HepG2 (cell line): ENCODE measurements around the gene GRIN2D. TPM values are rescaled to one million over a fixed set of nuclear protein-coding genes. Genes with fewer than 3 reads are reported as not detected.

Source experiments
- CBX2 ChIP-seq, 2 experiments: fragments of 200-600 bp in 1 of 2; sonication (generic); formaldehyde crosslinking in 1 of 2; IDR thresholded peaks; 2 replicates each; pipeline versions ENCODE4 v1.7.0 to v1.8.1; 2018 to 2022; ENCODE audit warnings: low read depth in 2 of 2, low read length in 1 of 2, mild to moderate bottlenecking in 1 of 2, missing genetic modification reagents in 1 of 2
- CCAR2 ChIP-seq: fragments of 200-400 bp; formaldehyde crosslinking; optimal IDR thresholded peaks from 2 replicates; pipeline ENCODE3; 2018; ENCODE audit warnings: low read depth, mild to moderate bottlenecking, low read length, moderate library complexity
- CCDC6 ChIP-seq: sonication (generic); formaldehyde crosslinking; IDR thresholded peaks from 2 replicates; pipeline ENCODE4 v1.8.1; 2022; ENCODE audit warnings: mild to moderate bottlenecking, missing genetic modification reagents, moderate library complexity
- HOXA5 ChIP-seq: sonication (generic); formaldehyde crosslinking; IDR thresholded peaks from 2 replicates; pipeline ENCODE4 v1.4.0; 2020; ENCODE audit warnings: missing genetic modification reagents
- MTERF4 ChIP-seq: sonication (generic); formaldehyde crosslinking; IDR thresholded peaks from 2 replicates; pipeline ENCODE4 v1.8.0; 2023; ENCODE audit warnings: mild to moderate bottlenecking, missing genetic modification reagents
- MZF1 ChIP-seq: sonication (generic); formaldehyde crosslinking; IDR thresholded peaks from 2 replicates; pipeline ENCODE4 v1.8.1; 2023; ENCODE audit warnings: mild to moderate bottlenecking, missing genetic modification reagents, borderline replicate concordance
- PBX3 ChIP-seq: sonication (generic); formaldehyde crosslinking; IDR thresholded peaks from 2 replicates; pipeline ENCODE4 v1.8.1; 2023; ENCODE audit warnings: missing genetic modification reagents, inconsistent platforms, borderline replicate concordance
- RARA ChIP-seq: IDR thresholded peaks from 2 replicates; pipeline ENCODE4 v1.6.1; 2016; ENCODE audit warnings: missing genetic modification reagents, missing compliant biosample characterization
- RARG ChIP-seq: sonication (generic); formaldehyde crosslinking; IDR thresholded peaks from 2 replicates; pipeline ENCODE4 v1.4.0; 2020; ENCODE audit warnings: low read depth, mild to moderate bottlenecking, missing genetic modification reagents
- TBP ChIP-seq: sonication (generic); formaldehyde crosslinking; IDR thresholded peaks from 2 replicates; pipeline ENCODE4 v1.5.0; 2020; ENCODE audit warnings: missing genetic modification reagents
- ZKSCAN5 ChIP-seq: sonication (generic); formaldehyde crosslinking; IDR thresholded peaks from 2 replicates; pipeline ENCODE4 v1.5.1; 2020; ENCODE audit warnings: mild to moderate bottlenecking, missing genetic modification reagents
- ZNF337 ChIP-seq: sonication (generic); formaldehyde crosslinking; IDR thresholded peaks from 2 replicates; pipeline ENCODE4 v1.5.1; 2020; ENCODE audit warnings: missing genetic modification reagents, low read depth, mild to moderate bottlenecking, borderline replicate concordance
- ZNF639 ChIP-seq: conservative IDR thresholded peaks from 2 replicates; pipeline ENCODE4 v1.6.1; 2018; ENCODE audit warnings: missing genetic modification reagents
- ZNF746 ChIP-seq: sonication (generic); formaldehyde crosslinking; IDR thresholded peaks from 2 replicates; pipeline ENCODE4 v1.8.0; 2022; ENCODE audit warnings: mild to moderate bottlenecking, missing genetic modification reagents
- ZNF749 ChIP-seq: sonication (generic); formaldehyde crosslinking; IDR thresholded peaks from 2 replicates; pipeline ENCODE4 v1.8.0; 2022; ENCODE audit warnings: mild to moderate bottlenecking, missing genetic modification reagents, moderate library complexity, borderline replicate concordance
- ZSCAN31 ChIP-seq: sonication (generic); formaldehyde crosslinking; IDR thresholded peaks from 2 replicates; pipeline ENCODE4 v1.5.0; 2020; ENCODE audit warnings: low read depth, mild to moderate bottlenecking, missing genetic modification reagents
- polyA plus RNA-seq, 8 experiments: library from polyadenylated mRNA; depleted of rRNA in 3 of 8; stranded (reverse) in 7 of 8; unstranded in 1 of 8; fragments of >200 nt; fragmentation: Illumina TruSeq in 4 of 8; extraction: Trizol in 4 of 8; gene quantifications; 2 replicates each; pipeline versions ENCODE4 v1.2.1 to v1.2.3, GENCODE V29; 2011 to 2016; ENCODE audit warnings: low read depth in 4 of 8, missing spikeins in 1 of 8, mixed read lengths in 1 of 8; ENCODE audit not compliant: insufficient read depth in 1 of 8
- total RNA-seq, 5 experiments: library from RNA; depleted of rRNA; stranded (reverse); fragments of >200 nt; fragmentation: Illumina TruSeq; extraction: Trizol; gene quantifications; 2 replicates each; pipeline ENCODE4 v1.2.3, GENCODE V29; 2016; ENCODE audit warnings: low read depth in 1 of 5
- TF ChIP-seq, protein P1 (sequence below): sonication (generic); formaldehyde crosslinking; IDR thresholded peaks from 2 replicates; pipeline ENCODE4 v1.8.1; 2023; ENCODE audit warnings: mild to moderate bottlenecking, missing genetic modification reagents
- TF ChIP-seq, protein P2 (sequence below): sonication (generic); formaldehyde crosslinking; IDR thresholded peaks from 2 replicates; pipeline ENCODE4 v1.4.0; 2020; ENCODE audit warnings: missing genetic modification reagents, mild to moderate bottlenecking, borderline replicate concordance
- TF ChIP-seq, protein P3 (sequence below): sonication (generic); formaldehyde crosslinking; IDR thresholded peaks from 2 replicates; pipeline ENCODE4 v1.8.0; 2022; ENCODE audit warnings: missing genetic modification reagents, mild to moderate bottlenecking, moderate library complexity, borderline replicate concordance

Gene GRIN2D
- total and polyA plus RNA-seq, 2 of the 13 experiments (the other 11 are each of a cell fraction or from before 2014, with no cell fraction given), result 0.02 to 0.13 TPM

GRCh38 chr19:48354332-48354992, 39.0 kb upstream of the GRIN2D start (continued):
- TF ChIP-seq, protein P1, sequence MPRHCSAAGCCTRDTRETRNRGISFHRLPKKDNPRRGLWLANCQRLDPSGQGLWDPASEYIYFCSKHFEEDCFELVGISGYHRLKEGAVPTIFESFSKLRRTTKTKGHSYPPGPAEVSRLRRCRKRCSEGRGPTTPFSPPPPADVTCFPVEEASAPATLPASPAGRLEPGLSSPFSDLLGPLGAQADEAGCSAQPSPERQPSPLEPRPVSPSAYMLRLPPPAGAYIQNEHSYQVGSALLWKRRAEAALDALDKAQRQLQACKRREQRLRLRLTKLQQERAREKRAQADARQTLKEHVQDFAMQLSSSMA (CRISPR knock-in tag), result no peak
- TF ChIP-seq RARA (peak; percentile 89), ZSCAN31 (no peak), MZF1 (no peak), ZKSCAN5 (CRISPR knock-in tag) (no peak), ZNF749 (CRISPR knock-in tag) (no peak), CBX2 (IDR thresholded peaks at IDR 0.05; ENCODE audit: low read depth, low read length) (no peak), CBX2 (CRISPR knock-in tag; IDR thresholded peaks at IDR 0.05; ENCODE audit: low read depth) (no peak), TBP (no peak), CCAR2 (no peak), ZNF746 (CRISPR knock-in tag) (peak; percentile 98), CCDC6 (CRISPR knock-in tag) (no peak), RARG (CRISPR knock-in tag) (no peak), ZNF337 (peak; percentile 43; the same call in 1 of the 2 replicates), MTERF4 (CRISPR knock-in tag) (no peak), PBX3 (no peak), ZNF639 (CRISPR knock-in tag) (no peak), HOXA5 (CRISPR knock-in tag) (no peak; the same call in 1 of the 2 replicates)
- TF ChIP-seq, protein P2, sequence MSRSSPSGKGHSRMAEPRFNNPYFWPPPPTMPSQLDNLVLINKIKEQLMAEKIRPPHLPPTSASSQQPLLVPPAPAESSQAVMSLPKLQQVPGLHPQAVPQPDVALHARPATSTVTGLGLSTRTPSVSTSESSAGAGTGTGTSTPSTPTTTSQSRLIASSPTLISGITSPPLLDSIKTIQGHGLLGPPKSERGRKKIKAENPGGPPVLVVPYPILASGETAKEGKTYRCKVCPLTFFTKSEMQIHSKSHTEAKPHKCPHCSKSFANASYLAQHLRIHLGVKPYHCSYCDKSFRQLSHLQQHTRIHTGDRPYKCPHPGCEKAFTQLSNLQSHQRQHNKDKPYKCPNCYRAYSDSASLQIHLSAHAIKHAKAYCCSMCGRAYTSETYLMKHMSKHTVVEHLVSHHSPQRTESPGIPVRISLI, result peak; percentile 67; the same call in 1 of the 2 replicates
- TF ChIP-seq, protein P3, sequence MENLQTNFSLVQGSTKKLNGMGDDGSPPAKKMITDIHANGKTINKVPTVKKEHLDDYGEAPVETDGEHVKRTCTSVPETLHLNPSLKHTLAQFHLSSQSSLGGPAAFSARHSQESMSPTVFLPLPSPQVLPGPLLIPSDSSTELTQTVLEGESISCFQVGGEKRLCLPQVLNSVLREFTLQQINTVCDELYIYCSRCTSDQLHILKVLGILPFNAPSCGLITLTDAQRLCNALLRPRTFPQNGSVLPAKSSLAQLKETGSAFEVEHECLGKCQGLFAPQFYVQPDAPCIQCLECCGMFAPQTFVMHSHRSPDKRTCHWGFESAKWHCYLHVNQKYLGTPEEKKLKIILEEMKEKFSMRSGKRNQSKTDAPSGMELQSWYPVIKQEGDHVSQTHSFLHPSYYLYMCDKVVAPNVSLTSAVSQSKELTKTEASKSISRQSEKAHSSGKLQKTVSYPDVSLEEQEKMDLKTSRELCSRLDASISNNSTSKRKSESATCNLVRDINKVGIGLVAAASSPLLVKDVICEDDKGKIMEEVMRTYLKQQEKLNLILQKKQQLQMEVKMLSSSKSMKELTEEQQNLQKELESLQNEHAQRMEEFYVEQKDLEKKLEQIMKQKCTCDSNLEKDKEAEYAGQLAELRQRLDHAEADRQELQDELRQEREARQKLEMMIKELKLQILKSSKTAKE (CRISPR knock-in tag), result peak; percentile 74; the same call in 1 of the 2 replicates
